Adrenal gland (tissue), 5 donors: Measurements from ENCODE around the gene TMEM117.

ENCODE experiments used
- CTCF ChIP-seq, 6 experiments: fragments of 450-650 bp in 4 of 6; fragments of 200-600 bp in 2 of 6; sonication (generic) in 1 of 6; IDR thresholded peaks; 1 replicate in 5 of 6; 2 replicates in 1 of 6; pipeline versions ENCODE4 v1.5.1 to v1.8.0; 2016 to 2021; ENCODE audit warnings: antibody characterized with exemption in 6 of 6, mild to moderate bottlenecking in 2 of 6, moderate library complexity in 1 of 6
- POLR2A ChIP-seq, 2 donors: fragments of 450-650 bp; IDR thresholded peaks; one replicate each; pipeline ENCODE4 v1.6.1; 2017; ENCODE audit warnings: antibody characterized with exemption in 2 of 2, mild to moderate bottlenecking in 2 of 2, moderate library complexity in 1 of 2
- donor health status: DM: no; HTN: no; CAD: no.

DNA sequence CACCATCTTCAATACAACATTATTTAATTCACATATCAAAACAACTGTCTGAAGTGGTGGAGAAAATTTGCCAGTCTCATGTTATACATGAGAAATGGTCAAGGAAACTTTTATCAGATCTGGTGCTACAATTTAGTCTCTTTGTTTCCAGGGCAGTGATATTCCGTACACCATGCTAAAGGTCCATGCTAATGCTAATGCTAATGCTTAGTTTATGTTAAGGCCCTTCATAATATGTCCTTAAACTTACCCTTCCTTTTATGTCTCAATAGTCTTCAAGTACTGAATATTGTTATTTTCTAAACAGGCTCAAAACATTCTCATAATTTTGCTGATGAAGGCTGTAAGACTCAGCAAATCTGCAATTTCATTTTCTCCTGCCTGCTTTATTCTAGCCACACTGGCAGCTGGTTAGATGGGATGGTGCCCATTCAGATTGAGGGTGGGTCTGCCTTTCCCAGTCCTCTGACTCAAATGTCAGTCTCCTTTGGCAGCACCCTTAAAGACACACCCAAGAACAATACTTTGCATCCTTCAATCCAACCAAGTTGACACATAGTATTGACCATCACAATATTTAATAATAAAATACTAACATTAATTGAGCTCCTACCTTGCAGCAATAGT, 59.8 kb downstream of the TMEM117 start:
- no peak for TF ChIP-seq CTCF (IDR thresholded peaks at IDR 0.05)
- TF ChIP-seq POLR2A (IDR thresholded peaks at IDR 0.05), result no peak
